H1 (cell line): ENCODE measurements around the gene SMAD7. TPM values are rescaled to one million over a fixed set of nuclear protein-coding genes. Genes with fewer than 3 reads are reported as not detected.

Experiments used
- CTCF ChIA-PET: fragments of 300-600 bp; sonication (Branson Sonifier 250); formaldehyde crosslinking; loops from one replicate; lab custom pipeline; 2021; ENCODE audit not compliant: partially characterized antibody; lab: Charles Lee
- POLR2A ChIA-PET: fragments of 300-600 bp; sonication (Branson Sonifier 250); formaldehyde crosslinking; loops from one replicate; lab custom pipeline; 2021; ENCODE audit warnings: inconsistent platforms; ENCODE audit not compliant: partially characterized antibody; lab: Charles Lee
- DNase-seq, 2 experiments: peaks; one replicate each; pipeline versions ENCODE4 v3.0.0 to v3.0.0-alpha.2; 2010 to 2022; ENCODE audit warnings: low spot score in 2 of 2, low read depth in 1 of 2, mixed read lengths in 1 of 2
- FAIRE-seq: peaks from 2 replicates; lab custom pipeline; 2011; peaks lifted over from hg19 to GRCh38; lab: Jason Lieb, UNC
- H2AFZ ChIP-seq: 2 replicates; pipeline ENCODE4 v1.8.1; 2012; ENCODE audit warnings: low read length, inconsistent platforms
- H2AK5ac ChIP-seq: 2 replicates; pipeline ENCODE4 v1.6.1; 2013; ENCODE audit warnings: low read depth, low read length
- H2BK120ac ChIP-seq: replicated peaks from 2 replicates; pipeline ENCODE3; 2013; ENCODE audit warnings: low read depth, low read length, inconsistent platforms
- H2BK12ac ChIP-seq: 2 replicates; pipeline ENCODE4 v1.6.1; 2013; ENCODE audit warnings: low read depth, low read length
- H2BK15ac ChIP-seq: 2 replicates; pipeline ENCODE4 v1.6.1; 2013; ENCODE audit warnings: low read length
- H2BK20ac ChIP-seq: 2 replicates; pipeline ENCODE4 v1.6.1; 2013; ENCODE audit warnings: low read length
- H2BK5ac ChIP-seq: 2 replicates; pipeline ENCODE4 v1.6.1; 2013; ENCODE audit warnings: low read depth, low read length
- H3K14ac ChIP-seq: 2 replicates; pipeline ENCODE4 v1.6.1; 2013; ENCODE audit warnings: inconsistent platforms; ENCODE audit not compliant: insufficient read length
- H3K18ac ChIP-seq: 2 replicates; pipeline ENCODE4 v1.6.1; 2013; ENCODE audit warnings: low read length; ENCODE audit errors: extremely low read depth
- H3K23ac ChIP-seq: 2 replicates; pipeline ENCODE4 v1.6.1; 2013; ENCODE audit warnings: inconsistent platforms; ENCODE audit not compliant: insufficient read length
- H3K23me2 ChIP-seq: 2 replicates; pipeline ENCODE4 v1.6.1; 2013; ENCODE audit warnings: low read depth, low read length
- H3K27ac ChIP-seq: 2 replicates; pipeline ENCODE4 v1.6.1; 2011; ENCODE audit warnings: low read depth, low read length, inconsistent platforms
- H3K27me3 ChIP-seq, 4 experiments: replicated peaks in 1 of 4; 1 replicate in 1 of 4; 2 replicates in 3 of 4; pipeline versions ENCODE4 v1.6.1 to v1.8.1; 2011 to 2013; ENCODE audit warnings: low read length in 3 of 4, mild to moderate bottlenecking in 3 of 4, inconsistent platforms in 2 of 4, mixed read lengths in 2 of 4, moderate library complexity in 1 of 4; ENCODE audit not compliant: control insufficient read depth in 3 of 4, insufficient read depth in 3 of 4; ENCODE audit errors: extremely low read depth in 1 of 4
- H3K36me3 ChIP-seq, 4 experiments: 2 replicates each; pipeline versions ENCODE4 v1.6.1 to v1.8.1; 2011 to 2013; ENCODE audit warnings: mild to moderate bottlenecking in 4 of 4, low read length in 3 of 4, moderate library complexity in 2 of 4, control low read depth in 1 of 4, inconsistent platforms in 1 of 4; ENCODE audit not compliant: insufficient read depth in 4 of 4, control insufficient read depth in 2 of 4
- H3K4ac ChIP-seq: replicated peaks from 2 replicates; pipeline ENCODE3; 2013; ENCODE audit warnings: low read length, low read depth, mixed read lengths, inconsistent platforms; ENCODE audit not compliant: insufficient read length
- H3K4me1 ChIP-seq, 4 experiments: replicated peaks in 1 of 4; 1 replicate in 1 of 4; 2 replicates in 3 of 4; pipeline versions ENCODE4 v1.6.1 to v1.8.1; 2011 to 2013; ENCODE audit warnings: low read length in 3 of 4, inconsistent platforms in 2 of 4, mixed read lengths in 1 of 4; ENCODE audit not compliant: insufficient read depth in 4 of 4, control insufficient read depth in 3 of 4
- H3K4me2 ChIP-seq, 2 experiments: 2 replicates each; pipeline versions ENCODE4 v1.6.1 to v1.8.1; 2011 to 2013; ENCODE audit warnings: low read depth in 2 of 2, low read length in 2 of 2, control low read depth in 1 of 2, inconsistent platforms in 1 of 2, mild to moderate bottlenecking in 1 of 2; ENCODE audit not compliant: insufficient read depth in 1 of 2
- H3K4me3 ChIP-seq, 4 experiments: fragments of 200-600, 300-600 bp in 1 of 4; sonication (generic), shearing (Covaris generic), sonication (Bioruptor Twin) in 1 of 4; 2 replicates each; pipeline versions ENCODE4 v1.5.1 to v1.8.1; 2011 to 2016; ENCODE audit warnings: low read length in 4 of 4, low read depth in 3 of 4, control low read depth in 2 of 4, inconsistent platforms in 2 of 4, mild to moderate bottlenecking in 2 of 4, mixed read lengths in 1 of 4, moderate library complexity in 1 of 4; ENCODE audit not compliant: insufficient read depth in 2 of 4; ENCODE audit errors: extremely low read depth in 1 of 4
- H3K56ac ChIP-seq: replicated peaks from 2 replicates; pipeline ENCODE3; 2013; ENCODE audit warnings: low read depth, mild to moderate bottlenecking, mixed read lengths, low read length, inconsistent platforms; ENCODE audit not compliant: insufficient read length
- H3K79me1 ChIP-seq: 2 replicates; pipeline ENCODE4 v1.6.1; 2013; ENCODE audit warnings: low read depth, low read length, control low read depth
- H3K79me2 ChIP-seq, 2 experiments: 2 replicates each; pipeline versions ENCODE4 v1.6.1 to v1.8.1; 2012 to 2013; ENCODE audit warnings: low read length in 2 of 2, mild to moderate bottlenecking in 2 of 2, inconsistent platforms in 1 of 2; ENCODE audit not compliant: insufficient read depth in 2 of 2, control insufficient read depth in 1 of 2
- H3K9ac ChIP-seq, 4 experiments: replicated peaks in 1 of 4; 1 replicate in 1 of 4; 2 replicates in 3 of 4; pipeline versions ENCODE4 v1.6.1 to v1.8.1; 2011 to 2013; ENCODE audit warnings: low read depth in 3 of 4, low read length in 3 of 4, control low read depth in 2 of 4, mild to moderate bottlenecking in 2 of 4, moderate library complexity in 2 of 4, inconsistent platforms in 1 of 4; ENCODE audit errors: extremely low read depth in 1 of 4
- H3K9me3 ChIP-seq, 2 experiments: 2 replicates each; pipeline versions ENCODE4 v1.6.1 to v1.8.1; 2012 to 2013; ENCODE audit warnings: mild to moderate bottlenecking in 2 of 2, moderate library complexity in 2 of 2, control low read depth in 1 of 2, inconsistent platforms in 1 of 2, low read depth in 1 of 2, low read length in 1 of 2, mixed read lengths in 1 of 2; ENCODE audit not compliant: insufficient read depth in 2 of 2
- H4K20me1 ChIP-seq, 2 experiments: replicated peaks in 1 of 2; 2 replicates each; pipeline versions ENCODE3 to v1.8.1; 2011 to 2013; ENCODE audit warnings: inconsistent platforms in 2 of 2, low read length in 2 of 2, mild to moderate bottlenecking in 1 of 2; ENCODE audit not compliant: insufficient read depth in 2 of 2, control insufficient read depth in 1 of 2
- H4K5ac ChIP-seq: 2 replicates; pipeline ENCODE4 v1.6.1; 2013; ENCODE audit warnings: low read length, low read depth, mixed read lengths, inconsistent platforms; ENCODE audit not compliant: insufficient read length
- H4K8ac ChIP-seq: 2 replicates; pipeline ENCODE4 v1.8.0; 2013; ENCODE audit warnings: mild to moderate bottlenecking, moderate library complexity, low read length, inconsistent platforms; ENCODE audit not compliant: insufficient read depth; ENCODE audit errors: extremely low read depth
- H4K91ac ChIP-seq: replicated peaks from 2 replicates; pipeline ENCODE3; 2013; ENCODE audit warnings: low read length, mixed read lengths, inconsistent platforms; ENCODE audit not compliant: insufficient read length
- ASH2L ChIP-seq: fragments of 200-600, 300-600 bp; sonication (generic); IDR thresholded peaks from one replicate; pipeline ENCODE4 v1.7.1; 2017; ENCODE audit warnings: low read length
- CBX5 ChIP-seq: fragments of 300-800, 300-1000 bp; sonication (generic); IDR thresholded peaks from 2 replicates; pipeline ENCODE4 v1.7.1; 2016; ENCODE audit warnings: antibody characterized with exemption, low read length, low read depth
- KDM5A ChIP-seq: fragments of 200-600 bp; IDR thresholded peaks from 2 replicates; pipeline ENCODE4 v1.7.1; 2012; ENCODE audit warnings: mild to moderate bottlenecking, low read length, inconsistent platforms, mixed read lengths
- PHF8 ChIP-seq: fragments of 200-600 bp; sonication (generic); conservative IDR thresholded peaks from 2 replicates; pipeline ENCODE4 v1.7.1; 2012; ENCODE audit warnings: low read depth, mild to moderate bottlenecking, inconsistent platforms, low read length, moderate library complexity
- POU5F1 ChIP-seq: IDR thresholded peaks from 2 replicates; pipeline ENCODE4 v1.6.1; 2011; ENCODE audit warnings: low read depth, mild to moderate bottlenecking, low read length, moderate library complexity
- RFX5 ChIP-seq: IDR thresholded peaks from 2 replicates; pipeline ENCODE4 v1.6.1; 2011; ENCODE audit warnings: low read depth, low read length, improper control_type of control experiment, borderline replicate concordance
- SP1 ChIP-seq: IDR thresholded peaks from 2 replicates; pipeline ENCODE4 v1.6.1; 2011; ENCODE audit warnings: low read depth, low read length
- WGBS, 2 experiments: shearing (Covaris generic) in 1 of 2; methylation state at CpG; one replicate each; pipeline versions ENCODE4 v1.1.6 to v1.1.7; 2013 to 2015; ENCODE audit warnings: low lambda C conversion rate in 2 of 2, mixed read lengths in 2 of 2, inconsistent platforms in 1 of 2, low coverage in 1 of 2, missing lambda C conversion rate in 1 of 2; ENCODE audit not compliant: insufficient replicate concordance in 2 of 2, insufficient coverage in 1 of 2, insufficient read length in 1 of 2; ENCODE audit errors: extremely low coverage in 1 of 2, missing lambda C conversion rate in 1 of 2; 5-methylcytosine and 5-hydroxymethylcytosine counted together
- polyA plus RNA-seq, 7 experiments: library from polyadenylated mRNA; depleted of rRNA in 3 of 7; stranded (reverse) in 5 of 7; unstranded in 2 of 7; fragments of >200 nt in 5 of 7; fragments of 200-250 nt in 2 of 7; gene quantifications; 1 replicate in 5 of 7; 2 replicates in 1 of 7; 4 replicates in 1 of 7; pipeline versions ENCODE4 v1.2.1 to v1.2.3, GENCODE V29; 2011 to 2013; ENCODE audit warnings: missing spikeins in 2 of 7, mixed read lengths in 2 of 7
- total RNA-seq: library from RNA; stranded (reverse); fragmentation: NEBNext Ultra II Directional; extraction: Animal tissue kit (Norgen Biotek cat#: 25700); gene quantifications from 2 replicates; pipeline ENCODE4 v1.2.1, GENCODE V29; 2021

Gene SMAD7
- total and polyA plus RNA-seq, 2 of the 8 experiments (the other 6 are each of a cell fraction or from before 2014, with no cell fraction given), result 6.5 to 15.5 TPM

GRCh38 chr18:48939205-48940097, 11.3 kb downstream of the SMAD7 start:
- H3K23me2 ChIP-seq, result no peaks in the 10 kb centered on the region
- peak overlapping the region; percentile 73 for H2BK5ac ChIP-seq
- no peaks in the 10 kb centered on the region for H3K9me3 ChIP-seq
- H2AK5ac ChIP-seq, result no peak overlapping the region
- no peak overlapping the region for H3K4ac ChIP-seq
- H2BK120ac ChIP-seq, result no peak overlapping the region
- peak overlapping the region; percentile 77; the same call in 1 of the 2 replicates for H2BK20ac ChIP-seq
- 0 out of 2 replicates have a peak overlapping the region, but pooled peaks have one; percentile 7 for H4K8ac ChIP-seq
- peaks cover 2% of the 10 kb centered on the region; the same call in 1 of the 2 replicates for H3K79me1 ChIP-seq
- H3K36me3 ChIP-seq, result no peaks in the 10 kb centered on the region; a peak in 1 of 8 replicates
- DNase-seq, result no peak
- H3K4me2 ChIP-seq, result peak overlapping the region; percentile 63 to 83
- peak overlapping the region in 1 of 4 experiments; percentile 22; a peak in 2 of 7 replicates for H3K9ac ChIP-seq
- peak overlapping the region; percentile 90 for H3K18ac ChIP-seq
- no peak overlapping the region; the same call in 1 of the 2 replicates for H3K27ac ChIP-seq
- H3K79me2 ChIP-seq, result peaks cover 29 to 86% of the 10 kb centered on the region in 2 experiments
- peak overlapping the region; percentile 84; the same call in 1 of the 2 replicates for H2BK12ac ChIP-seq
- H4K20me1 ChIP-seq, result peaks cover 0 to 28% of the 10 kb centered on the region in 2 experiments
- H3K4me1 ChIP-seq, result peaks cover 14 to 51% (median 32%) of the 10 kb centered on the region in 4 experiments
- no peak overlapping the region for H3K14ac ChIP-seq
- no peak overlapping the region for H3K23ac ChIP-seq
- ChIA-PET CTCF (interaction anchor here (0.8 to 2.4 kb wide), 9 partner anchors 12 to 299 kb away, joined by 3 to 10 read pairs (median 3); no protein-coding TSS in a partner anchor), POLR2A (interaction anchor here (1.0 to 3.1 kb wide), 5 partner anchors 9 to 34 kb away, joined by 3 to 18 read pairs (median 12); no protein-coding TSS in a partner anchor)
- no peak for FAIRE-seq
- peak overlapping the region; percentile 76 for H4K91ac ChIP-seq
- peak overlapping the region in 1 of 4 experiments; percentile 35; a peak in 4 of 8 replicates for H3K4me3 ChIP-seq
- H3K27me3 ChIP-seq, result no peaks in the 10 kb centered on the region
- no peak overlapping the region for H3K56ac ChIP-seq
- WGBS, 2 experiments, result 32% methylated on average over 10 of the region's 16 CpGs; no CpG with 5 or more reads in 1 of the 2 experiments
- no peak overlapping the region for H2BK15ac ChIP-seq
- H2AFZ ChIP-seq, result no peak overlapping the region
- no peak overlapping the region for H4K5ac ChIP-seq
- no peak for TF ChIP-seq SP1
- no peak for TF ChIP-seq CBX5
- TF ChIP-seq KDM5A, result no peak
- peak; percentile 90 for TF ChIP-seq ASH2L
- no peak for TF ChIP-seq PHF8
- TF ChIP-seq RFX5, result no peak
- TF ChIP-seq POU5F1, result no peak
